NT2/D1 (cell line): ENCODE data around the gene CPZ.
A peak's percentile ranks its signal among the peaks of the same experiment; 100 is the strongest.

Source experiments
- DNase-seq: peaks from one replicate; pipeline ENCODE4 v3.0.0-alpha.2; 2011; ENCODE audit warnings: low read depth, low spot score
- H3K27me3 ChIP-seq: 2 replicates; pipeline ENCODE4 v1.6.0; 2011; ENCODE audit warnings: mild to moderate bottlenecking; ENCODE audit not compliant: insufficient read length, insufficient read depth
- H3K36me3 ChIP-seq: 2 replicates; pipeline ENCODE4 v1.6.1; 2011; ENCODE audit warnings: mild to moderate bottlenecking, low read length, mixed read lengths; ENCODE audit not compliant: insufficient read depth, insufficient read length
- H3K4me1 ChIP-seq: 2 replicates; pipeline ENCODE4 v1.5.1; 2011; ENCODE audit not compliant: insufficient read depth, insufficient read length
- H3K4me3 ChIP-seq: 2 replicates; pipeline ENCODE4 v1.5.1; 2011; ENCODE audit warnings: low read depth; ENCODE audit not compliant: insufficient read length
- H3K9ac ChIP-seq: 2 replicates; pipeline ENCODE4 v1.6.0; 2011; ENCODE audit warnings: low read depth; ENCODE audit not compliant: insufficient read length
- H3K9me3 ChIP-seq: 2 replicates; pipeline ENCODE4 v1.5.1; 2011; ENCODE audit warnings: mild to moderate bottlenecking, low read length; ENCODE audit not compliant: insufficient read depth
- SUZ12 ChIP-seq: IDR thresholded peaks from 2 replicates; pipeline ENCODE4 v1.6.1; 2011; ENCODE audit not compliant: insufficient read length, insufficient read depth; ENCODE audit errors: extremely low read depth
- YY1 ChIP-seq: IDR thresholded peaks from 2 replicates; pipeline ENCODE4 v1.6.1; 2011; ENCODE audit not compliant: insufficient read length, insufficient read depth
- ZNF274 ChIP-seq: IDR thresholded peaks from 2 replicates; pipeline ENCODE4 v1.6.1; 2011; ENCODE audit warnings: mild to moderate bottlenecking, low read depth, low read length

The CPZ gene

DNA sequence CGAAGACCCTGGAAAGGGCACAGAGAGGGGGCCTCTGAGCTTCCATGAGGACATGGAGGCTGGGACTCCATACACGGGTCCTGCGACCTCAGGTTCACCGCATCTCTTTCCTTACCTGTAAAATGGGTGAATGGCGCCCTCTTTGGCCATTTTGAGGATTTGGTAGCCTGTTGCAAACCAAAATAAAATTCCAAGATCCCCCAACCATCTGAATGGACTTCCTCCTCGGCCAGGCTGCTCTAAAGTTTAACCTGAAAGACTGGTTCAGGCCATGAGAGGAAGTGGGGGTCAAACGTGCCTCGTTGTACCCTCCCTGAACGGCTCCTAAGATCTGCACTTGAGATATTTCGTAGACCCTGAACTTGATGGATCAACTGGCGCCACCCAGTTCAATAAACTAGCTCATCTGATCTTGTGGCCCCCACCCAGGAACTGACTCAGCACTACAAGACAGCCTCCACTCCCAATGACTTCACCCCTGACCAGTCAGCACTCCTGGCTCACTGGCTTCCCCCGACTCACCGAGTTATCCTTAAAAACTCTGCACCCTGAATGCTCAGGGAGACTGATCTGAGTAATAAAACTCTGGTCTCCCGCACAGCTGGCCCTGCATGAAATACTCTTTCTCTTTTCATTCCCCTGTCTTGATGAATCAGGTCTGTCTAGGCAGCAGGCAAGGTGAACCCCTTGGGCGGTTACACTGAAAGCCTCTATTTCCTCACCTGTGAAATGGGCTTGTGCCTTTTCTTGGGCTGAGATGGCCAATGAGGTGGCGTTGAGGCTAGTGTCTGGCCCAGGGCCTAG lies 45.3 kb upstream of the CPZ start:
- TF ChIP-seq ZNF274 (no peak), YY1 (no peak), SUZ12 (no peak)
- no peaks in the 10 kb centered on the region for H3K9me3 ChIP-seq
- H3K27me3 ChIP-seq: no peaks in the 10 kb centered on the region
- H3K36me3 ChIP-seq: no peaks in the 10 kb centered on the region
- peak; percentile 67 for DNase-seq
- H3K9ac ChIP-seq: no peak overlapping the region
- H3K4me1 ChIP-seq: peaks cover 26% of the 10 kb centered on the region
- no peak overlapping the region for H3K4me3 ChIP-seq

GRCh38 chr4:8547912-8548730 lies 44.4 kb upstream of the CPZ start:
- no peaks in the 10 kb centered on the region for H3K27me3 ChIP-seq
- DNase-seq: no peak
- no peaks in the 10 kb centered on the region for H3K36me3 ChIP-seq

GRCh38 chr4:8548731-8549351 lies 43.7 kb upstream of the CPZ start:
- Histone ChIP-seq H3K9me3 (no peaks in the 10 kb centered on the region), H3K4me1 (peaks cover 24% of the 10 kb centered on the region), H3K9ac (no peak overlapping the region), H3K27me3 (no peaks in the 10 kb centered on the region), H3K36me3 (no peaks in the 10 kb centered on the region), H3K4me3 (no peak overlapping the region)
- TF ChIP-seq SUZ12 (no peak), ZNF274 (no peak), YY1 (no peak)
- no peak for DNase-seq

More at GRCh38 chr4:8547912-8548730, 44.4 kb upstream of the CPZ start:
- Histone ChIP-seq H3K4me3 (no peak overlapping the region), H3K9me3 (no peaks in the 10 kb centered on the region), H3K9ac (no peak overlapping the region), H3K4me1 (peaks cover 22% of the 10 kb centered on the region)
- no peak for TF ChIP-seq YY1

DNA sequence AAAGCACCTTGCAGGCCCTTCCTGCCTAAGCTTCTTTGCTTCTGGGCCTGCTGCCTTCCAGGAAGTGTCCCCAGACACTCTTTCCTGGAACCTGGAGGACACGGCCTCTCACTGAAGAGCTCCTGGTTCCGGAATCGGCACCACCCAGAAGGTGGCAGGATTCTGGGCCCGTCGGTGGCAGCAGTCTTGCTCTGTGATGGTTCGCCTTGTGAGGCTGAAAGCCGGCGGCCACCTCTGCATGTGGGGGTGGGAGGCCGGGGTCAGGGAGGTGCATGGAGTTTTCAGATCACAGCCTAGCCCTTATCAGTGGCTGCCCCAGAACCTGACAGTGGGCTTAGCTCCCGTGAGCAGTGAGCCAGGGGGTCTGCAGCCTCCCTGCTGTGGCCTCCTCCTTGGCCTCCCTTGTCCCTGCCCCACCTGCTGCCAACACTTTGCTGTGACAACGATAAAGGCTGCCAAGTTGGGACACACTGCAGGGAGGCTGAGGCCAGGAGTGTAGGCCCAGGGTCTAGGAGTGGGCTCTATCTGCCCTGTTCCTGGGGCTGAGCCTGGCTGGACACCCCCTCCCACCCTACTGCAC lies 43.1 kb upstream of the CPZ start:
- no peak for DNase-seq
- Histone ChIP-seq H3K27me3 (no peaks in the 10 kb centered on the region), H3K9ac (no peak overlapping the region), H3K36me3 (no peaks in the 10 kb centered on the region), H3K4me1 (peaks cover 26% of the 10 kb centered on the region), H3K4me3 (no peak overlapping the region), H3K9me3 (no peaks in the 10 kb centered on the region)
- TF ChIP-seq ZNF274 (no peak), SUZ12 (no peak), YY1 (no peak)

GRCh38 chr4:8550691-8551090 lies 41.9 kb upstream of the CPZ start:
- TF ChIP-seq ZNF274 (no peak), YY1 (no peak), SUZ12 (no peak)
- Histone ChIP-seq H3K27me3 (no peaks in the 10 kb centered on the region), H3K4me1 (peaks cover 23% of the 10 kb centered on the region), H3K36me3 (no peaks in the 10 kb centered on the region), H3K4me3 (no peak overlapping the region), H3K9ac (no peak overlapping the region), H3K9me3 (no peaks in the 10 kb centered on the region)
- DNase-seq: no peak

DNA sequence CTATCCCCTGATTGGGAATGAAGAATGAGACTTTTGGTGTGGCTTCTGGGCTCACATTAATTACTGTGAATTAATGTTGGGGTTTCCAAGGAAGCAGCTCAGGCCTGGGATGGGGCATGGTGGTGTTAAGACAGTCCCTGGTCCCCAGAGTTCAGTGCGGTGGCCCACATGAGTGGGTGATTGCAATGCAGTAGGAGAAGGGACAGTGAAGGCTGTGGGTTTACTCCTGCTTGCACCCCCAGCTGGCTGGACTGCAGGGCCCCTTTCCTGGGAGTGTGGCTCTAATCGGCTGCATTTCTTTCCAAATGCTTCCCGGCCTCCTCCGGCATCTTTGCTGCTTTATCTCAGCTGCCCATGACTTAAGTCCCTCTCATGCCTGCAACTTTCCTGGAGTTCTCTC lies 40.5 kb upstream of the CPZ start:
- H3K9me3 ChIP-seq: no peaks in the 10 kb centered on the region
- H3K4me3 ChIP-seq: no peak overlapping the region
- H3K9ac ChIP-seq: no peak overlapping the region
- no peak for TF ChIP-seq SUZ12
- TF ChIP-seq ZNF274: no peak
- no peak for TF ChIP-seq YY1
- no peaks in the 10 kb centered on the region for H3K27me3 ChIP-seq
- H3K4me1 ChIP-seq: peaks cover 28% of the 10 kb centered on the region
- no peaks in the 10 kb centered on the region for H3K36me3 ChIP-seq
- DNase-seq: no peak

DNA sequence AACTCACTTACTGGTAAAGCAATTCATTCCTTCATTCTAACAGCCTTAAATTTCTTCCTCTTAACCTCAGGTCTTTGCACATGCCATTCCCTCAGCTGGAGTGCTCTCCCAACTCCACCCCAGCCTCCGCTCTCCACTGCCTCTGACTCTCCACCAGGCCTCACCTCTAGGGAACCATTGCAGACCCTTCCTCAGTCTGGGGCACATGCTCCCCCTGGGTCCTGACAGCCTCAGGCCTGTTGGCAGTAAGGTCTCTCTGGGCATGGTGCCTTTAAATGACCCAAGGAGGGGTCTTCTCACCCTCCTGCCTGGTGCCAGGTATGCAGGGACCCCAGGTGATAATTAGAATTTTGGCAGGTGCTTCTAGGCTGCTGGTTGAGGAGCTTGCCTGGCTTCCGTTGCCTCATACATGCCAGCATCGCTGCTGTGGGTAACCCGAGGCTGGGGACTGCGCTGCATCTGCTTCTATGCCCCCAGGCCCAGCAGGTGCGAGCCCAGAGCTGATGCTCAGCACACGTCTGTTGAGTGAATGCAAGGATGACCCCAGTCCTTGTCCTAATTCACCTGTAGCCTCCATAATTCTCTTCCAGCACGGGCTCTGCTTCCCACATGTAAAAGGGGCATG lies 39.9 kb upstream of the CPZ start:
- Histone ChIP-seq H3K27me3 (no peaks in the 10 kb centered on the region), H3K4me1 (peaks cover 27% of the 10 kb centered on the region), H3K9ac (no peak overlapping the region), H3K36me3 (no peaks in the 10 kb centered on the region), H3K9me3 (no peaks in the 10 kb centered on the region), H3K4me3 (no peak overlapping the region)
- no peak for DNase-seq
- TF ChIP-seq YY1: no peak
- no peak for TF ChIP-seq ZNF274
- no peak for TF ChIP-seq SUZ12
